ENCODE measurements around the gene VPS9D1. TPM values are rescaled to one million over a fixed set of nuclear protein-coding genes. Genes with fewer than 3 reads are reported as not detected.

Gene VPS9D1
- total RNA-seq, 4 donors from 2014 or later, result 5.9 to 14.1 (median 7.0) TPM

DNA sequence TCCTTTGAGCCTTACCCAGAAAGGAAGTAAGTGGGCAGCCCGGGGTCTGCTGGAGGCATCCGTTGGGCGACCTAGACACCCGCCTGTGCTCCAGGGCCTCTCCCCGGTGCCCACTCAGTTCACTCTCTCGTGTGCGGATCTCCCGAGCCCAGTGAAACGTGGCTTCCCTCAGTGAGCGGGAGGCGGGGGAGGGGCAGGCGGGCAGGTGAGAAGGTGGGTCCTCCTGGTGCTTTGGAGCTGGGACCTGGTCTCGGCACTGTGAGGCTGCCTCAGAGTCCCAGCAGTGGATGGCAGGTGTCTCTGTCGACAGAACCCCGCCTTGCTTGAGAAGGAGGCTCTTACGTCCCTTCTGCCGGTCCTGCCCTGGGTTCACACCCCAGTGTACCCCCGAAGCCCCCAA lies 8.6 kb upstream of the VPS9D1 start:
- Histone ChIP-seq H3K4me1 (peaks cover 0 to 17% (median 2%) of the 10 kb centered on the region in 4 donors), H3K27ac (no peak overlapping the region), H3K4me3 (no peak overlapping the region), H3K9me3 (no peaks in the 10 kb centered on the region), H3K27me3 (no peaks in the 10 kb centered on the region), H3K36me3 (peaks cover 3 to 99% (median 42%) of the 10 kb centered on the region in 3 donors)
- WGBS, 2 donors, result 84 to 95% methylated on average over 16 to 18 of the region's 18 CpGs
- TF ChIP-seq POLR2A (IDR thresholded peaks at IDR 0.05) (no peak), EP300 (IDR thresholded peaks at IDR 0.05) (no peak), CTCF (IDR thresholded peaks at IDR 0.05) (no peak)
- no peak for DNase-seq (ENCODE audit: low spot score in 2 of 2)

DNA sequence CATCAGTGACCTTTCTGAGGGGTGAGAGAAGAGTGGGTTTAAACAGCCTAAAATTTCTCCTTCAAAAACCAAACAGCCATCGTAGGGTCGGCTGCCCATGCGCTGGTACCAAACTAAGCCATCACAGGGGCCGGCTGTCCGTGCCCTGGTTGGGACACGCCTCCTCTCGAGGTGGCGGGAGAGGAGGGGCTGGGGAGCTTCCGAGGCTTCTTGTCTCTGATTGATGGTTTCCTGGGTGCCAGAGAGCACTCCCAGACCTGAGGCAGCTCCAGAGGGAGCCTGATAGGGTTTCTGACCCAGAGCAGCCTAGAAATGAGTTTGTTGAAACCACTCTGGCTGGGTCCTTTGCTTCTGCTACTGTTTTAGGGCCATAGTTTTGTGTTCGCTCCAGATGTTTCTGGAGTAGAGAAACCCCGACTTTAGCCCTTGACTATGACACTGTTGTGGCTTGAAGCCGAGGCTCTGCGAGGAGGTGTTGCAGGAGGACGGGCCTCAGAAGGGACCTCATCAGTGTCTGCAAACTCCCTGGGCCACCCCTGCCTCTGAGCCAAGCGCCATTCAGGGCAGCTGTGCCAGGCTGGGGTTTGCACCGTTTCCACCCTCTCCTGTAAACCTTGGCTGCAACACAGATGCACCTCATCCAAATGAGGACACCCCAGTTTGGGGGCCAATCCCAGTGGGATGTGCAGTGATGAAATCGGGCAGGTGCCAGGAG lies 6.9 kb upstream of the VPS9D1 start:
- H3K4me3 ChIP-seq, result no peak overlapping the region
- 82 to 83% methylated on average over 16 to 17 of the region's 17 CpGs for WGBS, 2 donors
- H3K36me3 ChIP-seq, result peaks cover 0 to 96% (median 31%) of the 10 kb centered on the region in 3 donors
- TF ChIP-seq EP300 (IDR thresholded peaks at IDR 0.05) (no peak), CTCF (IDR thresholded peaks at IDR 0.05) (no peak), POLR2A (IDR thresholded peaks at IDR 0.05) (no peak)
- DNase-seq (ENCODE audit: low spot score in 2 of 2), result no peak
- H3K27ac ChIP-seq, result no peak overlapping the region
- H3K27me3 ChIP-seq, result no peaks in the 10 kb centered on the region
- H3K4me1 ChIP-seq, result peaks cover 4 to 34% (median 20%) of the 10 kb centered on the region in 4 donors
- H3K9me3 ChIP-seq, result no peaks in the 10 kb centered on the region

DNA sequence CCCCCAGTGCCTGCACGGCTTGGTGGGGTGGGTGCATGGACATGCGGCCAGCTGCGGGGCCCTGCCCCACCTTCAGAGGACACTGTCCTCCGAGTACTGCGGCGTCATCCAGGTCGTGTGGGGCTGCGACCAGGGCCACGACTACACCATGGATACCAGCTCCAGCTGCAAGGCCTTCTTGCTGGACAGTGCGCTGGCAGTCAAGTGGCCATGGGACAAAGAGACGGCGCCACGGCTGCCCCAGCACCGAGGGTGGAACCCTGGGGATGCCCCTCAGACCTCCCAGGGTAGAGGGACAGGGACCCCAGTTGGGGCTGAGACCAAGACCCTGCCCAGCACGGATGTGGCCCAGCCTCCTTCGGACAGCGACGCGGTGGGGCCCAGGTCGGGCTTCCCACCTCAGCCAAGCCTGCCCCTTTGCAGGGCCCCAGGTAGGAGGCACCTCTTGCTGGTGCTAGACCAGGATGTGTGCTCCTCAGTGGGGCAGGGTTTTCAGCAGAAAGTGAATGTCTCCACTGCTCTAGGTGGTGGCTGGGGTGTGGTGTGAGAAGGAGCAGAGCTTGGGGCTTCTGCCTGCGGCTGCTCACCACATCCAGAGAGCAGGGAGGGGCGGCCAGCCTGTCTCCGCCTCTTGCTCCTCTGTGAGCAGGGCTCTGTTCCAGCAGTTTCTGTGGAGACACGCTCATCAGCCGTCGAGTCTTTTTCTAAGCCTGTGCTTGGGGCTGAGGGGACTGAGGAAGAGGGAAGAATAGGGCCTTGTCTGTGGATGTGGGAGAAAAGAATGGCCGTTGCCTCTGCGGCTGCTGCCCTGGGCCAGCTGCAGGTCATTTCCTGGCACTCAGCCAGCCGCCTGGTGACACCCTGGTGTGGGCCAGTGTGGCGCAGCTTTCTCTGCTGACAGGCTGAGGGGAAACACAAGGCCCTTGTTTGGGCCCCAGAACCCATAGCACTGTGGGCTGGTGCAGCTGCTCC lies 2.9 kb upstream of the VPS9D1 start:
- Histone ChIP-seq H3K9me3 (no peaks in the 10 kb centered on the region), H3K4me3 (peak overlapping the region; percentile 70 to 98 (median 81)), H3K27ac (peak overlapping the region; percentile 92 to 99 (median 96)), H3K27me3 (no peaks in the 10 kb centered on the region), H3K36me3 (peaks cover 0 to 56% (median 7%) of the 10 kb centered on the region in 3 donors), H3K4me1 (peaks cover 6 to 60% (median 35%) of the 10 kb centered on the region in 4 donors)
- WGBS, 2 donors, result 41 to 58% methylated on average over 23 of the region's 30 CpGs
- TF ChIP-seq POLR2A (IDR thresholded peaks at IDR 0.05), result peak in 1 of 2 donors; percentile 28
- TF ChIP-seq CTCF (IDR thresholded peaks at IDR 0.05), result no peak
- peak; percentile 62 to 90 for TF ChIP-seq EP300 (IDR thresholded peaks at IDR 0.05)
- DNase-seq (ENCODE audit: low spot score in 2 of 2), result peak in 1 of 2 donors; percentile 70

DNA sequence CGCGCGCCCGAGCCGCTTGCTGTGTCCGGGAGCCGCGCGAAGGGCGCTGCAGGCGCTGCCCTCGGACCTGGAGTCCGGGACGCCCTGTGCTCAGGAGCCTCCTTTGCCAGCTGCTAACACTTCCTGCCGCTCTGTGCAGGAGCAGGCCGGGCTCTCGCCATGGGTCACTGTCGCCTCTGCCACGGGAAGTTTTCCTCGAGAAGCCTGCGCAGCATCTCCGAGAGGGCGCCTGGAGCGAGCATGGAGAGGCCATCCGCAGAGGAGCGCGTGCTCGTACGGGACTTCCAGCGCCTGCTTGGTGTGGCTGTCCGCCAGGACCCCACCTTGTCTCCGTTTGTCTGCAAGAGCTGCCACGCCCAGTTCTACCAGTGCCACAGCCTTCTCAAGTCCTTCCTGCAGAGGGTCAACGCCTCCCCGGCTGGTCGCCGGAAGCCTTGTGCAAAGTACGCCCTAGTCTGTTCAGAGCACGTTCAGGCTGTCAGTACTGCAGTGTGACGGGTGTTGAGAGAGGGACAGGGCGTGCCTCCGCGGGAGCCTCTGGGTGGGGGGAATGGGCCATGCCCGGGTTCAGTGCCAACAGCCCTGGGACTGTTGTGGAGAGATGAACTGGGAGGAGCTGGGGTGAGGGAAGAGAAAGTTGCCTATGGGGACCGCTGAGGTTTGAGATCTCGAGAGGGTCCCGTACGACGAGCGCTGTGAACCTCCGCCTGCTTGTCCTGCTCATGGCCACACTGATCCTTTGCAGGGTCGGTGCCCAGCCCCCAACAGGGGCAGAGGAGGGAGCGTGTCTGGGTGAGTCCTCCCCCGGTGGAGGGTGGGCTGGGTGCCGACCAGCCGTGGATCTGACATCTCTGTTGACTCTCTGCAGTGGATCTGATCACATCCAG lies 1.9 kb upstream of the VPS9D1 start:
- WGBS, 2 donors, result 22 to 25% methylated on average over 41 to 56 of the region's 56 CpGs
- TF ChIP-seq POLR2A (IDR thresholded peaks at IDR 0.05) (peak in 1 of 2 donors; percentile 27), CTCF (IDR thresholded peaks at IDR 0.05) (no peak), EP300 (IDR thresholded peaks at IDR 0.05) (peak in 1 of 2 donors; percentile 63)
- Histone ChIP-seq H3K4me3 (peak overlapping the region; percentile 70 to 98 (median 81)), H3K4me1 (peaks cover 6 to 60% (median 35%) of the 10 kb centered on the region in 4 donors), H3K27me3 (no peaks in the 10 kb centered on the region), H3K36me3 (peaks cover 0 to 46% (median 7%) of the 10 kb centered on the region in 3 donors), H3K27ac (peak overlapping the region; percentile 92 to 99 (median 96)), H3K9me3 (no peaks in the 10 kb centered on the region)
- peak in 1 of 2 donors; percentile 37 for DNase-seq (ENCODE audit: low spot score in 2 of 2)

Measured in tibial nerve (tissue), 4 donors.